NB4 (cell line): ENCODE results near the gene MAP3K7.

Source experiments
- DNase-seq: peaks from one replicate; pipeline ENCODE4 v3.0.0; 2010; ENCODE audit warnings: low read depth
- H3K4me3 ChIP-seq: one replicate; pipeline ENCODE4 v1.5.1; 2011; ENCODE audit warnings: mild to moderate bottlenecking, low read depth, low read length, moderate library complexity
- CTCF ChIP-seq: IDR thresholded peaks from one replicate; pipeline ENCODE4 v1.5.1; 2012; ENCODE audit warnings: low read depth, low read length
- MAX ChIP-seq: IDR thresholded peaks from 2 replicates; pipeline ENCODE4 v1.6.1; 2011; ENCODE audit warnings: low read depth, low read length
- MYC ChIP-seq: IDR thresholded peaks from 2 replicates; pipeline ENCODE4 v1.6.1; 2011; ENCODE audit warnings: low read depth, low read length
- POLR2A ChIP-seq: IDR thresholded peaks from 2 replicates; pipeline ENCODE4 v1.6.1; 2011; ENCODE audit warnings: mild to moderate bottlenecking; ENCODE audit not compliant: insufficient read length; ENCODE audit errors: extremely low read depth

MAP3K7 gene

GRCh38 chr6:90484903-90485302 is 102.0 kb downstream of the MAP3K7 start:
- DNase-seq: no peak
- no peak overlapping the region for H3K4me3 ChIP-seq
- TF ChIP-seq POLR2A: no peak
- TF ChIP-seq MYC: no peak
- no peak for TF ChIP-seq MAX
- no peak for TF ChIP-seq CTCF

GRCh38 chr6:90484385-90484784 is 102.5 kb downstream of the MAP3K7 start:
- H3K4me3 ChIP-seq: no peak overlapping the region
- TF ChIP-seq MAX (no peak), CTCF (no peak), MYC (no peak), POLR2A (no peak)
- DNase-seq: no peak

- no peak overlapping the region for H3K4me3 ChIP-seq
- DNase-seq: no peak
- TF ChIP-seq MAX (no peak), CTCF (no peak), MYC (no peak), POLR2A (no peak)
Observed at GRCh38 chr6:90483956-90484355, 102.9 kb downstream of the MAP3K7 start.

GRCh38 chr6:90483116-90483839 is 103.6 kb downstream of the MAP3K7 start:
- H3K4me3 ChIP-seq: no peak overlapping the region
- no peak for TF ChIP-seq POLR2A
- TF ChIP-seq MAX: no peak
- no peak for TF ChIP-seq CTCF
- no peak for TF ChIP-seq MYC
- no peak for DNase-seq

- no peak overlapping the region for H3K4me3 ChIP-seq
- TF ChIP-seq POLR2A: no peak
- no peak for DNase-seq
Observed at GRCh38 chr6:90480666-90481065, 106.2 kb downstream of the MAP3K7 start.

GRCh38 chr6:90479603-90479926 is 107.3 kb downstream of the MAP3K7 start:
- TF ChIP-seq CTCF (no peak), POLR2A (no peak), MYC (no peak), MAX (no peak)
- H3K4me3 ChIP-seq: no peak overlapping the region
- no peak for DNase-seq
